ENCODE results near the gene CDC27. TPM values are rescaled to one million over a fixed set of nuclear protein-coding genes. Genes with fewer than 3 reads are reported as not detected.
A peak's percentile ranks its signal among the peaks of the same experiment; 100 is the strongest.
"Not testable (repeated sequence)": the region's sequence is repeated elsewhere in the genome, so short reads cannot be mapped to it uniquely, and the experiment has no call there.

The CDC27 gene
- total RNA-seq, 2 experiments from 2014 or later, result 113 to 114 TPM

DNA sequence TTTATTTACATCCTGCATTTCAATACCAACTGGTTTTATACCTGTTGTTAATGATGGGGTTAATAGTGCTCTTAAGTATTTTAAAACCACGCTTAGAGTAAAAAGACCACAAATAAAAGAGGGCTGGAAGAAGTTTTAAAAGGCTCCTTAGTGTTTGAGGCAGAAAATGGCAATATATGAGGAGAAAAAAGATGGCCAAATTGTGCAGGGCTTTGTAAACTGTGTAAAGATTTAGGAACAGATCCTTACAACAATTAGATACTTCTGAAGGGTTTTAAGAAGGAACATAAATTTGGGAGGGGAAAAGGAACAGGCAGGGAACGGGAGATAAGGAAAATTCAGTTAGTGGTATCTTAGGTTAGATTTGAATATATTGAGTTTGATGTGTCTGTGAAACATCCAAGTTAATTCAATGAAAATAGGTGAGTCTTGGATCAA lies 12.7 kb downstream of the CDC27 start:
- no peak for DNase-seq
- no peaks in the 10 kb centered on the region for H3K9me3 Mint-ChIP-seq
- no peak overlapping the region for H3K27ac Mint-ChIP-seq
- H3K4me3 Mint-ChIP-seq, result no peak overlapping the region
- H3K27me3 Mint-ChIP-seq, result no peaks in the 10 kb centered on the region
- peaks cover 37% of the 10 kb centered on the region for H3K36me3 Mint-ChIP-seq
- POLR2A ChIA-PET, result no interaction called here
- H3K4me1 Mint-ChIP-seq, result peaks cover 27% of the 10 kb centered on the region
- ATAC-seq (ENCODE audit: low read depth), result no peak

DNA sequence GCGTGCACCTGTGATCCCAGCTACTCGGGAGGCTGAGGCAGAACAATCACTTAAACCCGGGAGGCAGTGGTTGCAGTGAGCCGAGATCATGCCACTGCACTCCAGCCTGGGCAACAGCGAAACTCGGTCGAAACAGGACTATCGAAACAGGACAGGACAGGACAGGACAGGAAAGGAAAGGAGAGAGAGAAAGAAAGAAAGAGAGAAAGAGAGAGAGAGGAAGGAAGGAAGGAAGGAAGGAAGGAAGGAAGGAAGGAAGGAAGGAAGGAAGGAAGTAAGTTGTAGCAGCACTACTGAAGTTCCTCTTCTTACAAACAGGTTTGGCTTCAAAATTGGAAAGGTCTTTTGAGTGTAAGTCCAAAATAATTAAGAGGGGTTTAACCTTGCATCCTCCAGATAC lies 14.3 kb downstream of the CDC27 start:
- H3K36me3 Mint-ChIP-seq, result peaks cover 37% of the 10 kb centered on the region
- POLR2A ChIA-PET; H3K4me3 Mint-ChIP-seq; ATAC-seq (ENCODE audit: low read depth); DNase-seq; H3K27me3 Mint-ChIP-seq; H3K9me3 Mint-ChIP-seq; H3K27ac Mint-ChIP-seq: not testable (repeated sequence)
- peaks cover 25% of the 10 kb centered on the region for H3K4me1 Mint-ChIP-seq

DNA sequence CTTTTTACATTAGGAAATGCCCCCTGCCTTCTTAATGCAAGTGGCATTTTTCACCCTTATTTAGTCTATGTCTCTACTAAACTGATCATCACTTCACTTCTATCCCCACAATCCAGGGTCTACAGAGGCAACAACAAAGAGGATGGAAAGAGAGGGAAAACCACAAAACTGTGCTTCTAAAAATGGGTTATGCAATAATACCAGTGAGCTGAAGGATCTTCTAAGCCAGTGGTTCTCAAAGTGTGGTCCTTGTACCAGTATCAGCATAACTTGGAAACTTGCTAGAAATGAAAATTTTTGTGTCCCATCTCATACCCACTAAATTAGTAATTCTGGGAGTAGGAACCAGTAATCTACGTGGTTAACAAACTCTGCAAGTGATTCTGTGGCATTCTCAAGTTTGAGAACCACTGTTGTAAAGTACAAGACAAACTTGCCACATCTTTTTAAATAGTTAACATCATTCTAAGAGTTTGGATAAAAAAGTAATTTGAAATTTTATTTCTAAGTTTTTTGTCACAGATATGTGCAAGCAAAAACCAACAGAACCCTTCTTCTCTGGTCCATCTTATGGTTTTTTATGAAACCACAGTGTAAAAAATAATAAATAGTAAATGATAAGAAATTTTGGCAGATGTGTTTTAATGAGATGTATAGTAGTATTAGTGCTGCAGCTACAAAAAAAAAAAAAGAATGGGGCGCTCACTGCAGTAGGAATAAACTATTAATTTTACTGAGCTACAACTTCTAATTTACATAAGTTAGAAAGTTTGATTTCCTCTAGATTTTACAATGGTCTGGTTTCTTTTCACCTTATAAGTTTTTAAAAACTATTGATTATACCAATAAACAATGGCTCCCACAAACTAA lies 16.2 kb downstream of the CDC27 start:
- POLR2A ChIA-PET, result no interaction called here
- no peak for ATAC-seq (ENCODE audit: low read depth)
- no peak for DNase-seq
- Mint-ChIP-seq H3K27me3 (no peaks in the 10 kb centered on the region), H3K4me1 (peaks cover 24% of the 10 kb centered on the region), H3K4me3 (no peak overlapping the region), H3K9me3 (no peaks in the 10 kb centered on the region), H3K36me3 (peaks cover 38% of the 10 kb centered on the region), H3K27ac (peak overlapping the region; percentile 54)

DNA sequence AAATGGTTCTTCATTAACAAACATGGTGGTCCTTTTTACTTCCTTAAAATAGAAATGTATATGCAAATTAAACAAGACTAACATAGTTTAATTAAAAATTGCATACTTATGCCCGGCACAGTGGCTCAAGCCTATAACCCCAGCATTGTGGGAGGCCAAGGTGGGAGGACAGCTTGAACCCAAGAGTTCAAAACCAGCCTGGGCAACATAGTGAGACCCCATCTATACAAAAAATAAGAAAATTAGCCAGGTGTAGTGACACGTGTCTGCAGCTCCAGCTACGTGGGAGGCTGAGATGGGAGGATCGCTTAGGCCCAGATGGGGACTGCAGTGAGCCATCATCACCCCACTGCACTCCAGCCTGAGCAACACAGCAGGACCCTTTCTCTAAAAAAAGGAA lies 18.4 kb downstream of the CDC27 start:
- Mint-ChIP-seq H3K9me3 (no peaks in the 10 kb centered on the region), H3K4me3 (no peak overlapping the region), H3K27ac (no peak overlapping the region), H3K4me1 (peaks cover 14% of the 10 kb centered on the region), H3K36me3 (peaks cover 34% of the 10 kb centered on the region), H3K27me3 (no peaks in the 10 kb centered on the region)
- DNase-seq (no peak), ATAC-seq (ENCODE audit: low read depth) (no peak)
- POLR2A ChIA-PET, result no interaction called here

DNA sequence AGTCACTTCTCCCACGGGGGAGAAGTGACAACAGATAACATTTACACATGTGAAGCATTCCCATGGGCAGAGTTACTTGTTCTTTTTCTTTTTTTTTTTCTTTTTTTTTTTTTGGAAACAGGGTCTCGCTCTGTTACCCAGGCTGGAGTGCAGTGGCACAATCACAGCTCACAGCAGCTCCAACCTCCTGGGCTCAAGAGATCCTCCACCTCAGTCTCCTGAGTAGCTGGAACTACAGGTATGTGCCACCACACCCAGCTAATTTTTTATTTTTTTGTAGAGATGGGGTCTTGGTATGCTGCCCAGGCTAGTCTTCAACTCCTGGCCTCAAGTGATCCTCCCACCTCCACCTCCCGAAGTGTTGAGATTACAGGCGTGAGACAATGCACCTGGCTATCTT lies 20.2 kb downstream of the CDC27 start:
- H3K4me1 Mint-ChIP-seq; H3K27me3 Mint-ChIP-seq; DNase-seq; H3K4me3 Mint-ChIP-seq; H3K27ac Mint-ChIP-seq; H3K9me3 Mint-ChIP-seq; ATAC-seq (ENCODE audit: low read depth): not testable (repeated sequence)
- peaks cover 25% of the 10 kb centered on the region for H3K36me3 Mint-ChIP-seq
- POLR2A ChIA-PET, result interaction anchor here (0.7 to 1.2 kb wide), 3 partner anchors 16 to 100 kb away, joined by 3 to 6 read pairs (median 3); no protein-coding TSS in a partner anchor

DNA sequence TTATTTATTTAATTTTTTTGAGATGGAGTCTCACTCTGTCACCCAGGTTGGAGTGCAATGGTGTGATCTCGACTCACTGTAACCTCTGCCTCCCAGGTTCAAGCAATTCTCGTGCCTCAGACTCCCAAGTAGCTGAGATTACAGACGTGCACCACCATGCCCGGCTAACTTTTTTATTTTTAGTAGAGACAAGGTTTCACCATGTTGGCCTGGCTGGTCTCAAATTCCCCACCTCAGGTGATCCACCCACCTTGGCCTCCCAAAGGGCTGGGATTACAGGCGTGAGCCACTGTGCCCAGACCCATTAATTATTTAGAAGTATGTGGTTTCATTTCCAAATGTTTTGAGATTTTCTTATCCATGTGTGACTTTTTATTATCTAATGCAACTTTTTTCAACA lies 22.2 kb downstream of the CDC27 start:
- H3K4me3 Mint-ChIP-seq; POLR2A ChIA-PET; DNase-seq; H3K9me3 Mint-ChIP-seq; H3K27ac Mint-ChIP-seq; ATAC-seq (ENCODE audit: low read depth); H3K27me3 Mint-ChIP-seq: not testable (repeated sequence)
- Mint-ChIP-seq H3K4me1 (peaks cover 17% of the 10 kb centered on the region), H3K36me3 (peaks cover 25% of the 10 kb centered on the region)

DNA sequence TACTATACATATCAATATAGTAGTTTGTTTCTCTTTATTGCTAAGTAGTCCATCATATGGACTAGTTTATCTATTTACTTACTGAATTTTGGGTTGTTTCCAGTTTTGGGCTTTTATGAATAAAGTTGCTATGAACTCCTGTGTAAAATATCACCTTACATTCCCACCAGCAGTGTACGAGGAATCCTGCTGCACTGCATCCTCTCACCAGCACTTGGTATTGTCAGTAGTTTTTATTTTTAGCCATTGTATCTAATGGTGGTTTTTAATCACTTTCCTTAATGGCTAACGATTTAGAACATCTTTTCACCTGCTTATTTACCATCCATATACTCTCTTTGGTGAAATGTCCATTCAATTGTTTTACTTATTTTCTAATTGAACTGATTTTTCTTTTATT lies 24.0 kb downstream of the CDC27 start:
- Mint-ChIP-seq H3K27me3 (no peaks in the 10 kb centered on the region), H3K4me1 (peaks cover 15% of the 10 kb centered on the region), H3K27ac (no peak overlapping the region), H3K4me3 (no peak overlapping the region), H3K9me3 (no peaks in the 10 kb centered on the region), H3K36me3 (peaks cover 25% of the 10 kb centered on the region)
- DNase-seq (no peak), ATAC-seq (ENCODE audit: low read depth) (no peak)
- POLR2A ChIA-PET, result no interaction called here

DNA sequence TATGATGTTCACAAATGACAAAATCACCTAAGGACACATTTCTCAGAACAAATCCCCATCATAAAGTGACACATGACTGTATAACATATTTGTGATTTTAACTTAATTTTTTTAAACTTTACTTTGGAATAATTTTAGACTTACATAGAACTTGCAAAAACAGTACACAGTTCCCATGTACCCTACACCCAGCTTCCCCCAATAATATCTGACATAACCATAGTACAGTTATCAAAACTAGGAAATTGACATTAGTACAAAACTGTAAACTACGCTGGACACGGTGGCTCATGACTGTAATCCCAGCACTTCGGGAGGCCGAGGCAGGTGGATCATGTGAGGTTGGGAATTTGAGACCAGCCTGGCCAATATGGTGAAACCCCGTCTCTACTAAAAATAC lies 24.8 kb downstream of the CDC27 start:
- H3K4me3 Mint-ChIP-seq, result no peak overlapping the region
- no peaks in the 10 kb centered on the region for H3K9me3 Mint-ChIP-seq
- H3K4me1 Mint-ChIP-seq, result peaks cover 13% of the 10 kb centered on the region
- no peaks in the 10 kb centered on the region for H3K27me3 Mint-ChIP-seq
- ATAC-seq (ENCODE audit: low read depth), result no peak
- DNase-seq, result no peak
- H3K36me3 Mint-ChIP-seq, result peaks cover 26% of the 10 kb centered on the region
- no peak overlapping the region for H3K27ac Mint-ChIP-seq
- POLR2A ChIA-PET, result interaction anchor here (0.6 kb wide), 1 partner anchor 312 kb away, joined by 3 read pairs; no protein-coding TSS in a partner anchor

DNA sequence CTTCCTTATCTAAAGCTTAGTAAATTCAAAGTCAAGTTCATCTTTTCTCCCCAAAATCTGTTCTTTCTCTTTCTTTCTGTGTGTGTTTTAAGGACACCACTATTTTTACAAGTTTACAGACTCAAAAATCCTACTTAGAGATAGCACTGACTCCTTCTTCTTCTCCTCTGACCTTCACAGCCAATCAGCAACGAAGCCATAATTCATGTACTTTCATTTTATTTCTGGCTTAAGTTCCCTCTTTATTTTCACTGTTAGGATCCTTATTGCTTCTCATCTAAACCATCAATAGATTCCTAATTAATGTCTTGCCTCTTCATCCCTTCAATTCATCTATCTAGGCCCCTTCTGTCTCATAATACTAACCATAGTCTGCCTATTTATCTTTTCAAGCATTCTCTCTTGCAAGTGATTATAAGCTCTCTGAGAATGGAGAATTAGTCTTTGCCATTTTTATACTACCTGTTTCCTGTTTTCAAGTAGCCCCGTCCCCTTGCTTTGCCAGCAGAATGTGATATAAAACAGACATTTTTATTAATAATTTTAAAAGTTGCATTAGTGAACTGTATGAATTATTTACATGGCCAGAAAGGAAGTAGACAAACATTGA lies 27.0 kb downstream of the CDC27 start:
- H3K36me3 Mint-ChIP-seq, result peaks cover 13% of the 10 kb centered on the region
- peak overlapping the region; percentile 59 for H3K27ac Mint-ChIP-seq
- POLR2A ChIA-PET, result no interaction called here

DNA sequence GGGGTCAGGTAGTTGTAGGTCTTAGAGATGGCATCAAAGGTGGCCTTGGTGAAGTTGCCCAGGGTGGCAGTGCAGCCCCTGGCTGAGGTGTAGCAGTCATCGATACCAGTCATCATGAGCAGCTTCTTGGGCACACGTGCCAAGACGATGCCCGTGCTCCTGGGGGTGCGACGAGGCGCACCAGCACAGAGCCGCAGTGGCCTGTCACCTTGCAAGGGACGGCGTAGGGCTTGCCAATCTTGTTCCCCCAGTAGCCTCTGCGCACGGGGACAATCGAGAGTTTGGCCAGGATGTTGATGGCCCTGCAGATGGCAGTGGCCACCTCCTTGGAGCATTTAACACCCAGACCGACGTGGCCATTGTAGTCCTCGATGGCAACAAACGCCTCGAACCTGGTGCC lies 29.8 kb downstream of the CDC27 start:
- H3K27ac Mint-ChIP-seq, result no peak overlapping the region
- peaks cover 12% of the 10 kb centered on the region for H3K4me1 Mint-ChIP-seq
- no peaks in the 10 kb centered on the region for H3K27me3 Mint-ChIP-seq
- H3K9me3 Mint-ChIP-seq, result no peaks in the 10 kb centered on the region
- POLR2A ChIA-PET, result interaction anchor here (0.6 kb wide), 1 partner anchor 10 kb away, joined by 5 read pairs; no protein-coding TSS in a partner anchor
- DNase-seq (no peak), ATAC-seq (ENCODE audit: low read depth) (no peak)
- H3K36me3 Mint-ChIP-seq, result peaks cover 26% of the 10 kb centered on the region
- H3K4me3 Mint-ChIP-seq, result no peak overlapping the region

More for the DNA sequence above, 27.0 kb downstream of the CDC27 start:
- no peak for ATAC-seq (ENCODE audit: low read depth)
- Mint-ChIP-seq H3K27me3 (no peaks in the 10 kb centered on the region), H3K4me3 (peak overlapping the region; percentile 56), H3K4me1 (peaks cover 13% of the 10 kb centered on the region), H3K9me3 (no peaks in the 10 kb centered on the region)
- DNase-seq, result no peak

DNA sequence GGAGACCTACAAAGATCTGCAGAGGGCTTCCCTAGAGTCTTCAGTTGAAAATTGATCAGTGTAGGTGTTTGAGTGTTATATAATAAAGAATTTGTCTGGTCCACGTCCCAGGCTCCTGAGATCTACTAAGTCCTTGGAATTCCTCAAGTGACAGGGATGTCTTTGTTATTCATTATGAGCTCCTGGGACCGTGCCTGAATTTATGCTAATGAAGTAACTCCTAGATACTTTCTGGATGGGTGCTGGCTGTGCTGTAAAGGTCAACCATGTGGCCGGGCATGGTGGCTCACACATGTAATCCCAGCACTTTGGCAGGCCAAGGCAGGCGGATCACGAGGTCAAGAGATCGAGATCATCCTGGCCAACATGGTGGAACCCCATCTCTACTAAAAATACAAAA lies 43.7 kb downstream of the CDC27 start:
- no peak overlapping the region for H3K4me3 Mint-ChIP-seq
- ATAC-seq (ENCODE audit: low read depth) (no peak), DNase-seq (no peak)
- peaks cover 40% of the 10 kb centered on the region for H3K36me3 Mint-ChIP-seq
- POLR2A ChIA-PET, result no interaction called here
- H3K27me3 Mint-ChIP-seq, result no peaks in the 10 kb centered on the region
- peaks cover 2% of the 10 kb centered on the region for H3K4me1 Mint-ChIP-seq
- H3K27ac Mint-ChIP-seq, result no peak overlapping the region
- H3K9me3 Mint-ChIP-seq, result no peaks in the 10 kb centered on the region

DNA sequence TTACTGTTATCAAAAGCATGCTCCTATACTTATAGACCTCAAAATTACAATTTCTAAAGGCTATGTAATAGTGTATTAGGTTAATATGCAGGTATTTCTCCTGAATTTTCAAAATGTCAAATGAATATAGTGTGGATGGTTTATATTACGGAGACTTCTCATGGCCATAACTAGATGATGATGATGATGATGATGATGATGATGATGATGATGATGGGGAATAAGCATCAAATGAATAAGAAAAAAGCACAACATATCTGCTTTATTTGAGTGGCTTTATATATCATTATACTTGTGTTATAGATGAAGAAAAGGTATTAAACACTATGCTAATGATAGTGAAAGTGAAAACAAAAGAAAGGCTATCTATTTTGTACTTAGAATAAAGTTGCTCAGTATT lies 53.9 kb downstream of the CDC27 start:
- H3K4me1 Mint-ChIP-seq, result peaks cover 4% of the 10 kb centered on the region
- H3K9me3 Mint-ChIP-seq, result no peaks in the 10 kb centered on the region
- no peak for DNase-seq
- POLR2A ChIA-PET, result no interaction called here
- peaks cover 43% of the 10 kb centered on the region for H3K36me3 Mint-ChIP-seq
- no peak overlapping the region for H3K4me3 Mint-ChIP-seq
- H3K27ac Mint-ChIP-seq, result no peak overlapping the region
- H3K27me3 Mint-ChIP-seq, result no peaks in the 10 kb centered on the region
- no peak for ATAC-seq (ENCODE audit: low read depth)

DNA sequence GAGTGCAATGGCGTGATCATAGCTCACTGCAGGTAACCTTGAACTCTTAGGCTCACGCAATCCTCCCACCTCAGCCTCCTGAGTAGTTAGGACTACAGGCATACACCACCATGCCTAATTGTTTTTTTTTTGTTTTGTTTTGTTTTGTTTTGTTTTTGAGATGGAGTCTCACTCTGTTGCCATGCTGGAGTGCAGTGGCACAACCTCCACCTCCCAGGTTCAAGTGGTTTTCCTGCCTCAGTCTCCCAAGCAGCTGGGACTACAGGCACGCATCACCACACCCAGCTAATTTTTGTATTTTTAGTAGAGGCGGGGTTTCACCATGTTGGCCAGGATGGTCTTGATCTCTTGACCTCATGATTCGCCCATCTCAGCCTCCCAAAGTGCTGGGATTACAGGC lies 54.7 kb downstream of the CDC27 start:
- H3K4me3 Mint-ChIP-seq; POLR2A ChIA-PET; H3K27me3 Mint-ChIP-seq; H3K4me1 Mint-ChIP-seq; H3K27ac Mint-ChIP-seq; DNase-seq; H3K9me3 Mint-ChIP-seq; ATAC-seq (ENCODE audit: low read depth): not testable (repeated sequence)
- peaks cover 37% of the 10 kb centered on the region for H3K36me3 Mint-ChIP-seq

DNA sequence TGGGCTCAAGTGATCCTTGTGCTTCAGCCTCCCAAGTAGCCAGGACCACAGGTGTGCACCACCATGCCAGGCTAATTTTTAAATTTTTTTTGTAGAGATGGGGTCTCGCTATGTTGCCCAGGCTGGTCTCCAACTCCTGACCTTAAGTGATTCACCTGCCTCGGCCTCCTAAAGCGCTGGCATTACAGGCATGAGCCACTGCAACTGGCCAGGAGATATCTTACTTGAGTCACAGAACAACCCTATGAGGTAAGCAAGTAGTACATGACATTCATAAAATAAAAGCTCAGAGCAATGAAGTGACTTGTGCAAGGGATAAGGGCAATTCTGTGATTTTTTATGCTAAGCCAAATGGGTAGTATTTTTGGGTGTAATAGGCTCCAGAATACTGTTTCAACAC lies 57.3 kb downstream of the CDC27 start:
- H3K27me3 Mint-ChIP-seq, result no peaks in the 10 kb centered on the region
- POLR2A ChIA-PET, result no interaction called here

More for the DNA sequence above, 57.3 kb downstream of the CDC27 start:
- Mint-ChIP-seq H3K9me3 (no peaks in the 10 kb centered on the region), H3K27ac (no peak overlapping the region), H3K36me3 (peaks cover 23% of the 10 kb centered on the region), H3K4me1 (peaks cover 4% of the 10 kb centered on the region), H3K4me3 (no peak overlapping the region)
- no peak for DNase-seq
- no peak for ATAC-seq (ENCODE audit: low read depth)

All from activated naive CD8-positive, alpha-beta T cell treated with anti-CD3 and anti-CD28 coated beads, Interleukin-2, amount 10 ng/mL, durations not matched to agents 7 days and 5 days (primary cell).